ENCODE results near the gene SDR9C7.

Gene SDR9C7

GRCh38 chr12:56935752-56936151, 1.5 kb upstream of the SDR9C7 start:
- no peak overlapping the region for H3K27ac ChIP-seq
- TF ChIP-seq ZFX (IDR thresholded peaks at IDR 0.05) (no peak), CTCF (conservative IDR thresholded peaks at IDR 0.05) (no peak)

- TF ChIP-seq ZFX (IDR thresholded peaks at IDR 0.05) = no peak
- TF ChIP-seq CTCF (conservative IDR thresholded peaks at IDR 0.05) = no peak
Measured at GRCh38 chr12:56935157-56935556, 949 bp upstream of the SDR9C7 start.

GRCh38 chr12:56932867-56933266, 1.3 kb downstream of the SDR9C7 start:
- H3K27ac ChIP-seq = no peak overlapping the region
- no peak for TF ChIP-seq ZFX (IDR thresholded peaks at IDR 0.05)
- TF ChIP-seq CTCF (conservative IDR thresholded peaks at IDR 0.05) = no peak

More at GRCh38 chr12:56935157-56935556, 949 bp upstream of the SDR9C7 start:
- H3K27ac ChIP-seq = peak overlapping the region; percentile 7; the same call in 1 of the 2 replicates

- no peak overlapping the region for H3K27ac ChIP-seq
- no peak for TF ChIP-seq CTCF (conservative IDR thresholded peaks at IDR 0.05)
- no peak for TF ChIP-seq ZFX (IDR thresholded peaks at IDR 0.05)
Measured at GRCh38 chr12:56932146-56932545, 2.1 kb downstream of the SDR9C7 start.

GRCh38 chr12:56931474-56931978, 2.7 kb downstream of the SDR9C7 start:
- no peak overlapping the region for H3K27ac ChIP-seq
- TF ChIP-seq ZFX (IDR thresholded peaks at IDR 0.05) (no peak), CTCF (conservative IDR thresholded peaks at IDR 0.05) (no peak)

GRCh38 chr12:56930241-56930640, 4.0 kb downstream of the SDR9C7 start:
- H3K27ac ChIP-seq = no peak overlapping the region
- TF ChIP-seq CTCF (conservative IDR thresholded peaks at IDR 0.05) (no peak), ZFX (IDR thresholded peaks at IDR 0.05) (no peak)

- TF ChIP-seq CTCF (conservative IDR thresholded peaks at IDR 0.05) (no peak), ZFX (IDR thresholded peaks at IDR 0.05) (no peak)
Measured at GRCh38 chr12:56929780-56930179, 4.4 kb downstream of the SDR9C7 start.

More at GRCh38 chr12:56929780-56930179, 4.4 kb downstream of the SDR9C7 start:
- H3K27ac ChIP-seq = no peak overlapping the region

Data from C4-2B (cell line).